HCT116 (cell line): ENCODE data around the gene MAN1A1. TPM values are rescaled to one million over a fixed set of nuclear protein-coding genes. Genes with fewer than 3 reads are reported as not detected.

Experiments
- ATAC-seq: fragments of 200-7000 bp; cut with Tn5 transposase; 2 replicates; pipeline ENCODE4 v1.9.1; 2020; ENCODE audit warnings: mild to moderate bottlenecking, moderate library complexity
- Bru-seq: library from RNA; stranded (reverse); fragments of 400-500 nt; gene quantifications from one replicate; lab custom pipeline; 2021; lab: Mats Ljungman, UMichigan
- BruChase-seq, 2 experiments: library from RNA; stranded (reverse); fragments of 400-500 nt; gene quantifications; one replicate each; lab custom pipeline; 2021; lab: Mats Ljungman, UMichigan
- BruUV-seq: library from RNA; stranded (reverse); fragments of 400-500 nt; replicated peaks from 2 replicates; lab custom pipeline; 2021; lab: Mats Ljungman, UMichigan
- CTCF ChIA-PET: fragments of 300-600 bp; sonication (Branson Sonifier 250); formaldehyde crosslinking; loops from one replicate; lab custom pipeline; 2021; ENCODE audit warnings: antibody characterized with exemption; lab: Charles Lee
- POLR2A ChIA-PET: fragments of 300-600, 350-600 bp; sonication (Branson Sonifier 250); formaldehyde crosslinking; loops from one replicate; lab custom pipeline; 2021; ENCODE audit warnings: antibody characterized with exemption; lab: Charles Lee
- RAD21 ChIA-PET, 2 experiments: fragments of 300-600 bp; sonication (Branson Sonifier 250); formaldehyde crosslinking; loops; one replicate each; lab custom pipeline; 2023; ENCODE audit warnings: low total read pairs in 2 of 2; ENCODE audit not compliant: uncharacterized antibody in 2 of 2, unreplicated experiment in 2 of 2, low non-redundant PET in 1 of 2; lab: Charles Lee
- DNase-seq: peaks from one replicate; pipeline ENCODE4 v3.0.0-alpha.2; 2010; ENCODE audit warnings: low read depth, low spot score
- H2AFZ ChIP-seq: fragments of 200-600 bp; shearing (Covaris generic), sonication (generic); 2 replicates; pipeline ENCODE4 v1.6.1; 2017; ENCODE audit warnings: low read depth, mixed run types, mixed read lengths, antibody characterized with exemption, low read length; ENCODE audit not compliant: poor library complexity, severe bottlenecking
- H3K27ac ChIP-seq: 2 replicates; pipeline ENCODE4 v1.5.1; 2012; ENCODE audit warnings: low read depth, low read length
- H3K27me3 ChIP-seq: fragments of 200-600 bp; sonication (generic); 2 replicates; pipeline ENCODE4 v1.6.1; 2016; ENCODE audit warnings: mixed run types, low read length, mixed read lengths; ENCODE audit not compliant: insufficient read depth
- H3K36me3 ChIP-seq, 2 experiments: fragments of 200-500 bp in 1 of 2; fragments of 200-600 bp in 1 of 2; sonication (Bioruptor generic) in 1 of 2; sonication (generic) in 1 of 2; 2 replicates each; pipeline versions ENCODE4 v1.5.1 to v1.6.1; 2014 to 2016; ENCODE audit warnings: low read length in 2 of 2, inconsistent platforms in 1 of 2, mixed read lengths in 1 of 2, mixed run types in 1 of 2; ENCODE audit not compliant: insufficient read depth in 2 of 2, control insufficient read depth in 1 of 2
- H3K4me1 ChIP-seq, 2 experiments: fragments of 200-600 bp in 1 of 2; sonication (generic) in 1 of 2; 2 replicates each; pipeline versions ENCODE4 v1.5.1 to v1.6.1; 2012 to 2017; ENCODE audit warnings: low read length in 2 of 2, inconsistent platforms in 1 of 2, mild to moderate bottlenecking in 1 of 2, mixed read lengths in 1 of 2, mixed run types in 1 of 2, moderate library complexity in 1 of 2; ENCODE audit not compliant: insufficient read depth in 2 of 2, control insufficient read depth in 1 of 2
- H3K4me2 ChIP-seq: fragments of 200-600 bp; sonication (generic); 2 replicates; pipeline ENCODE4 v1.6.1; 2017; ENCODE audit warnings: mixed run types, low read length, mixed read lengths
- H3K4me3 ChIP-seq, 2 experiments: fragments of 200-600 bp in 1 of 2; sonication (generic) in 1 of 2; replicated peaks in 1 of 2; 2 replicates each; pipeline ENCODE4 v1.5.1; 2011 to 2016; ENCODE audit warnings: low read length in 2 of 2, control low read depth in 1 of 2, low read depth in 1 of 2, mild to moderate bottlenecking in 1 of 2, mixed read lengths in 1 of 2, mixed run types in 1 of 2
- H3K79me2 ChIP-seq: fragments of 200-600 bp; sonication (generic); 2 replicates; pipeline ENCODE4 v1.6.1; 2017; ENCODE audit warnings: mild to moderate bottlenecking, mixed run types, low read length, moderate library complexity, mixed read lengths; ENCODE audit not compliant: insufficient read depth
- H3K9ac ChIP-seq: fragments of 200-600 bp; sonication (generic); 2 replicates; pipeline ENCODE4 v1.6.1; 2016; ENCODE audit warnings: low read length, mixed read lengths
- H3K9me2 ChIP-seq: fragments of 200-600 bp; sonication (generic), shearing (Covaris generic); 2 replicates; pipeline ENCODE4 v1.6.1; 2017; ENCODE audit warnings: mixed run types, mild to moderate bottlenecking, moderate library complexity; ENCODE audit not compliant: insufficient read depth
- H3K9me3 ChIP-seq, 2 experiments: fragments of 200-500 bp in 1 of 2; fragments of 200-600 bp in 1 of 2; sonication (Bioruptor generic) in 1 of 2; sonication (generic) in 1 of 2; 2 replicates each; pipeline ENCODE4 v1.6.1; 2014 to 2017; ENCODE audit warnings: low read length in 2 of 2, mixed read lengths in 2 of 2, inconsistent platforms in 1 of 2, low read depth in 1 of 2, mild to moderate bottlenecking in 1 of 2, mixed run types in 1 of 2, moderate library complexity in 1 of 2; ENCODE audit not compliant: control insufficient read depth in 1 of 2, insufficient read depth in 1 of 2
- H4K20me1 ChIP-seq: fragments of 200-600 bp; sonication (generic), shearing (Covaris generic); 2 replicates; pipeline ENCODE4 v1.6.1; 2017; ENCODE audit warnings: mixed run types, mild to moderate bottlenecking, moderate library complexity; ENCODE audit not compliant: insufficient read depth
- CEBPB ChIP-seq: IDR thresholded peaks from 2 replicates; pipeline ENCODE4 v1.6.1; 2012; ENCODE audit warnings: low read depth
- EGR1 ChIP-seq: IDR thresholded peaks from 2 replicates; pipeline ENCODE4 v1.6.1; 2012; ENCODE audit warnings: low read depth
- ELF1 ChIP-seq: IDR thresholded peaks from 2 replicates; pipeline ENCODE4 v1.6.1; 2012; ENCODE audit warnings: low read depth, borderline replicate concordance
- EZH2 ChIP-seq: fragments of 200-600 bp; sonication (generic); IDR thresholded peaks from 2 replicates; pipeline ENCODE4 v1.6.1; 2017; ENCODE audit warnings: antibody characterized with exemption, mixed run types
- EZH2phosphoT487 ChIP-seq: fragments of 200-600 bp; IDR thresholded peaks from 2 replicates; pipeline ENCODE4 v1.6.1; 2018; ENCODE audit warnings: antibody characterized with exemption, borderline replicate concordance
- FOSL1 ChIP-seq: IDR thresholded peaks from 2 replicates; pipeline ENCODE4 v1.6.1; 2012; ENCODE audit warnings: low read depth
- JUND ChIP-seq: IDR thresholded peaks from 2 replicates; pipeline ENCODE4 v1.6.1; 2012
- MAX ChIP-seq: IDR thresholded peaks from 2 replicates; pipeline ENCODE4 v1.6.1; 2012
- POLR2AphosphoS5 ChIP-seq: IDR thresholded peaks from 2 replicates; pipeline ENCODE4 v1.6.1; 2011; ENCODE audit warnings: mild to moderate bottlenecking, low read depth, low read length, moderate library complexity
- RAD21 ChIP-seq: IDR thresholded peaks from 2 replicates; pipeline ENCODE4 v1.6.1; 2012; ENCODE audit warnings: low read depth, mild to moderate bottlenecking
- SIN3A ChIP-seq: IDR thresholded peaks from 2 replicates; pipeline ENCODE4 v1.6.1; 2012; ENCODE audit warnings: low read depth
- SP1 ChIP-seq: IDR thresholded peaks from 2 replicates; pipeline ENCODE4 v1.6.1; 2012; ENCODE audit warnings: low read depth
- SRF ChIP-seq: IDR thresholded peaks from 2 replicates; pipeline ENCODE4 v1.6.1; 2012; ENCODE audit warnings: low read depth
- TCF7L2 ChIP-seq: IDR thresholded peaks from 2 replicates; pipeline ENCODE4 v1.7.0; 2011; ENCODE audit warnings: borderline replicate concordance, inconsistent platforms; ENCODE audit not compliant: insufficient read depth, insufficient read length; ENCODE audit errors: extremely low read depth
- YY1 ChIP-seq: IDR thresholded peaks from 2 replicates; pipeline ENCODE4 v1.6.1; 2011; ENCODE audit warnings: low read length, low read depth, moderate library complexity, mild to moderate bottlenecking; ENCODE audit not compliant: insufficient replicate concordance; ENCODE audit errors: extremely low read depth
- ZBTB33 ChIP-seq: IDR thresholded peaks from 2 replicates; pipeline ENCODE4 v1.6.1; 2011; ENCODE audit warnings: mild to moderate bottlenecking, low read length, moderate library complexity; ENCODE audit not compliant: insufficient replicate concordance; ENCODE audit errors: extremely low read depth
- ZFX ChIP-seq: fragments of 450-650 bp; IDR thresholded peaks from 2 replicates; pipeline ENCODE4 v1.6.1; 2017
- ZNF274 ChIP-seq: fragments of 200-500 bp; sonication (Bioruptor generic); IDR thresholded peaks from 2 replicates; pipeline ENCODE4 v1.6.1; 2014; ENCODE audit warnings: mild to moderate bottlenecking, low read depth, low read length, inconsistent platforms
- intact Hi-C: fragments of 100-400 bp; cut with micrococcal nuclease; formaldehyde crosslinking; loops from 2 replicates; pipeline ENCODE4 v1.10.0; 2022
- long read RNA-seq: library from polyadenylated mRNA; unstranded; transcript quantifications from one replicate; pipeline ENCODE4 v2.0.0, GENCODE V29; 2021; ENCODE audit not compliant: unreplicated experiment
- polyA plus RNA-seq: library from polyadenylated mRNA; unstranded; fragments of >200 nt; gene quantifications from 2 replicates; pipeline ENCODE4 v1.2.1, GENCODE V29; 2012; ENCODE audit warnings: missing spikeins
- total RNA-seq: library from RNA; stranded (reverse); gene quantifications from one replicate; pipeline ENCODE4 v1.2.1, GENCODE V29; 2021; ENCODE audit not compliant: unreplicated experiment
- TF ChIP-seq, protein P1 (sequence below): IDR thresholded peaks from 2 replicates; pipeline ENCODE4 v1.6.1; 2012
- TF ChIP-seq, protein P2 (sequence below), 3 experiments: fragments of 200-600 bp in 1 of 3; sonication (generic) in 1 of 3; IDR thresholded peaks in 2 of 3; conservative IDR thresholded peaks in 1 of 3; 2 replicates each; pipeline ENCODE4 v1.5.1; 2012 to 2017; ENCODE audit warnings: low read depth in 2 of 3, low read length in 2 of 3, antibody characterized with exemption in 1 of 3, borderline replicate concordance in 1 of 3, control low read depth in 1 of 3, mild to moderate bottlenecking in 1 of 3, mixed read lengths in 1 of 3, mixed run types in 1 of 3, moderate library complexity in 1 of 3; ENCODE audit not compliant: insufficient read depth in 1 of 3

MAN1A1 gene
- total RNA-seq, result 46.0 TPM
- polyA plus RNA-seq, result 8.9 and 9.9 TPM in 2 replicates
- Bru-seq, nascent RNA, result percentile 83 among the genes with signal in this experiment
- BruChase-seq, experiment 1, labeled RNA remaining after a 6-hour chase, result percentile 77 among the genes with signal in this experiment
- percentile 70 among the genes with signal in this experiment for BruChase-seq, experiment 2, labeled RNA remaining after a 2-hour chase
- long read RNA-seq, full-length matches to known transcripts, result 65 of 121 reads
- long read RNA-seq, partial matches to known transcripts, result 44 of 121 reads
- long read RNA-seq, other reads (novel, unspliced or antisense), result 12 of 121 reads

DNA sequence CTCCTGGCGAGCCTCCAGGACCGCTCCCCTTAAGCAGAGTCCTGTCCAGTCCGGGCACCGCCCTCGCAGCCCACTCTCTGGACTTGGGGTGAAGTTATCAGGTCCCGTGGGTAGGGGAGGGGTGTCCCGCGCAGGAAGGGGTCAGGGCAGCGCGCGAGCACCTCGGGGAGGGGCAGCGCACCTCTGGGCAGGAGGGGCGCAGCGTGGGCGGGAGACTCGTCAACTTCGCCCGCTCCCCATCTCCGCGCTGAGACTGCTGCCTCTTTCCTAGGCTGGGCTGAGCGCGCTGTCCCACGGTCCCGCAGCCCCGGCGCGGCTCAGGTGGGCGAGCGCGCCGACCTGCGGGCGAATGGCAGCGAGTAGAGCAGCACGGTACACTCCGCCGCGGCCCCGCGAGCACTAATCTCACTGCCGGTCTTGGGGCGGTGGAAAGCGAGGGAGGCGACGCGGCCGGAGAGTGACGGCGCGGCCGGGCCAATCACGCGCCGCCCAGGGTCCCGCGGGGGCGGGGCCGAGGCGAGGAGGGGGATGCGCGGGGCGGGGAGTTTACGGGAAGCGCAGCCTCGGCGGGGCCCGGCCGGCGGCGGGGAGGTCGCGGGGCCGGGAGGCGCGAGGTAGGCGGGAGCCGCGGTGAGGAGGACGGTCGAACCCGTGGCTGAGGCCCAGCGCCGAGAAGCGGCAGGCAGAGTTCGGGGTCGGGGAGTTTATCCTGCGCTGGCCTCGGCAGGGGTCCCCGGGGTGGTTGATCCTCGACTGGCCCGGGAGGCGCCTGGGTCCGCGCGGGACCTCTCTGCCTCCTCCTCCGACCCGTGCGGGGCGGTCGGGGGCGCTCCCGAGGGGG is at the start of gene MAN1A1:
Gene MAN1A1, minus strand, starts transcription at position 401 of the 841 bp plus-strand sequence. CDS start 696 bp downstream, outside the sequence.
- H3K4me3 ChIP-seq, result peak within 1 kb of the TSS; percentile 82 to 86
- DNase-seq (peak; percentile 56), ATAC-seq (peak; percentile 90)
- peaks cover 0 to 3% of the 10 kb centered on the region in 2 experiments; a peak in 2 of 4 replicates for H3K36me3 ChIP-seq
- CTCF ChIA-PET, result interaction anchor here (1.8 to 2.1 kb wide), 3 partner anchors 16 to 379 kb away, joined by 6 to 26 read pairs (median 9); no protein-coding TSS in a partner anchor
- intact Hi-C loops, result loop anchor here (1.0 to 10.0 kb wide), 8 partner anchors 201 to 1475 kb away; no protein-coding TSS in a partner anchor
- peaks cover 29% of the 10 kb centered on the region for H3K79me2 ChIP-seq
- POLR2A ChIA-PET, result interaction anchor here (1.5 kb wide), 1 partner anchor 203 kb away, joined by 7 read pairs; no protein-coding TSS in a partner anchor
- H3K4me2 ChIP-seq, result peak within 1 kb of the TSS; percentile 85
- no peaks in the 10 kb centered on the region for H3K9me2 ChIP-seq
- peak within 1 kb of the TSS; percentile 71 for H3K9ac ChIP-seq
- peak within 1 kb of the TSS; percentile 78 for H3K27ac ChIP-seq
- no peaks in the 10 kb centered on the region for H3K9me3 ChIP-seq
- H3K4me1 ChIP-seq, result peaks cover 12 to 15% of the 10 kb centered on the region in 2 experiments
- no peaks in the 10 kb centered on the region for H3K27me3 ChIP-seq
- RAD21 ChIA-PET, result no interaction called here
- no peaks in the 10 kb centered on the region for H4K20me1 ChIP-seq
- no TSS peak for BruUV-seq
- H2AFZ ChIP-seq, result peak within 1 kb of the TSS; percentile 70
- peak; percentile 76 for TF ChIP-seq SIN3A
- peak; percentile 67 for TF ChIP-seq MAX
- no peak for TF ChIP-seq SRF
- TF ChIP-seq CEBPB, result no peak
- no peak for TF ChIP-seq YY1
- peak; percentile 86 for TF ChIP-seq EGR1
- TF ChIP-seq POLR2AphosphoS5, result peak; percentile 89
- no peak for TF ChIP-seq ELF1
- no peak for TF ChIP-seq ZBTB33
- TF ChIP-seq EZH2phosphoT487, result no peak
- peak; percentile 58 for TF ChIP-seq ZFX
- no peak for TF ChIP-seq JUND
- no peak for TF ChIP-seq EZH2
- TF ChIP-seq TCF7L2, result no peak
- TF ChIP-seq ZNF274, result no peak
- TF ChIP-seq, protein P1, sequence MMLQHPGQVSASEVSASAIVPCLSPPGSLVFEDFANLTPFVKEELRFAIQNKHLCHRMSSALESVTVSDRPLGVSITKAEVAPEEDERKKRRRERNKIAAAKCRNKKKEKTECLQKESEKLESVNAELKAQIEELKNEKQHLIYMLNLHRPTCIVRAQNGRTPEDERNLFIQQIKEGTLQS, result no peak
- TF ChIP-seq, protein P2, sequence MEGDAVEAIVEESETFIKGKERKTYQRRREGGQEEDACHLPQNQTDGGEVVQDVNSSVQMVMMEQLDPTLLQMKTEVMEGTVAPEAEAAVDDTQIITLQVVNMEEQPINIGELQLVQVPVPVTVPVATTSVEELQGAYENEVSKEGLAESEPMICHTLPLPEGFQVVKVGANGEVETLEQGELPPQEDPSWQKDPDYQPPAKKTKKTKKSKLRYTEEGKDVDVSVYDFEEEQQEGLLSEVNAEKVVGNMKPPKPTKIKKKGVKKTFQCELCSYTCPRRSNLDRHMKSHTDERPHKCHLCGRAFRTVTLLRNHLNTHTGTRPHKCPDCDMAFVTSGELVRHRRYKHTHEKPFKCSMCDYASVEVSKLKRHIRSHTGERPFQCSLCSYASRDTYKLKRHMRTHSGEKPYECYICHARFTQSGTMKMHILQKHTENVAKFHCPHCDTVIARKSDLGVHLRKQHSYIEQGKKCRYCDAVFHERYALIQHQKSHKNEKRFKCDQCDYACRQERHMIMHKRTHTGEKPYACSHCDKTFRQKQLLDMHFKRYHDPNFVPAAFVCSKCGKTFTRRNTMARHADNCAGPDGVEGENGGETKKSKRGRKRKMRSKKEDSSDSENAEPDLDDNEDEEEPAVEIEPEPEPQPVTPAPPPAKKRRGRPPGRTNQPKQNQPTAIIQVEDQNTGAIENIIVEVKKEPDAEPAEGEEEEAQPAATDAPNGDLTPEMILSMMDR (IDR thresholded peaks at IDR 0.05 in 2 of 3, conservative IDR thresholded peaks at IDR 0.05 in 1 of 3; ENCODE audit: borderline replicate concordance in 1 of 3, insufficient read depth in 1 of 3, low read depth in 2 of 3, low read length in 2 of 3), result no peak
- no peak for TF ChIP-seq FOSL1
- TF ChIP-seq RAD21, result peak; percentile 5; the same call in 1 of the 2 replicates
- peak; percentile 54; the same call in 1 of the 2 replicates for TF ChIP-seq SP1
